SU-DHL-6 (cell line): ENCODE results near the gene EXOC6B.

Source experiments
- H2AFZ ChIP-seq: fragments of 200-600 bp; sonication (generic); 2 replicates; pipeline ENCODE4 v1.6.1; 2014; ENCODE audit warnings: low read depth, mild to moderate bottlenecking, moderate library complexity, mixed read lengths, antibody characterized with exemption, low read length; ENCODE audit not compliant: severe bottlenecking
- H3F3A ChIP-seq: fragments of 200-600 bp; shearing (Covaris generic); 2 replicates; pipeline ENCODE4 v1.6.0; 2016; ENCODE audit warnings: antibody characterized with exemption, mild to moderate bottlenecking; ENCODE audit not compliant: insufficient read depth
- H3K27ac ChIP-seq: fragments of 200-600 bp; sonication (generic); 2 replicates; pipeline ENCODE4 v1.5.1; 2016; ENCODE audit warnings: low read depth, mild to moderate bottlenecking, low read length, moderate library complexity, mixed read lengths
- H3K27me3 ChIP-seq: fragments of 200-600 bp; sonication (generic), shearing (Covaris generic); 2 replicates; pipeline ENCODE4 v1.6.0; 2014; ENCODE audit warnings: mild to moderate bottlenecking, low read length
- H3K36me3 ChIP-seq: fragments of 200-600 bp; sonication (generic); 2 replicates; pipeline ENCODE4 v1.6.1; 2014; ENCODE audit warnings: mild to moderate bottlenecking, low read length, mixed read lengths
- H3K4me2 ChIP-seq: fragments of 300-600, 200-600 bp; shearing (Covaris generic), sonication (generic); 2 replicates; pipeline ENCODE4 v1.6.0; 2014; ENCODE audit warnings: low read length, low read depth, mild to moderate bottlenecking; ENCODE audit not compliant: poor library complexity, severe bottlenecking
- H3K4me3 ChIP-seq: fragments of 200-600 bp; sonication (generic); 2 replicates; pipeline ENCODE4 v1.5.1; 2014; ENCODE audit warnings: antibody characterized with exemption, low read length, mild to moderate bottlenecking, mixed read lengths; ENCODE audit not compliant: insufficient read depth, poor library complexity, severe bottlenecking
- H3K79me2 ChIP-seq: fragments of 200-600 bp; sonication (generic); 2 replicates; pipeline ENCODE4 v1.6.1; 2014; ENCODE audit warnings: mild to moderate bottlenecking, low read length, moderate library complexity; ENCODE audit not compliant: insufficient read depth
- H3K9ac ChIP-seq: fragments of 200-600 bp; sonication (generic); 2 replicates; pipeline ENCODE4 v1.7.0; 2014; ENCODE audit warnings: mild to moderate bottlenecking, low read length
- H3K9me2 ChIP-seq: fragments of 200-600 bp; sonication (generic); replicated peaks from 2 replicates; pipeline ENCODE4 v1.6.1; 2014; ENCODE audit warnings: low read length; ENCODE audit not compliant: insufficient read depth
- H3K9me3 ChIP-seq: fragments of 200-600 bp; sonication (generic); 2 replicates; pipeline ENCODE4 v1.6.1; 2014; ENCODE audit warnings: low read length, mixed read lengths; ENCODE audit not compliant: insufficient read depth
- H4K20me1 ChIP-seq: fragments of 200-600 bp; sonication (generic); 2 replicates; pipeline ENCODE4 v1.6.1; 2014; ENCODE audit warnings: low read depth, mild to moderate bottlenecking, antibody characterized with exemption, low read length, moderate library complexity, mixed read lengths
- EZH2phosphoT487 ChIP-seq: fragments of 200-600 bp; sonication (generic), shearing (Covaris generic); conservative IDR thresholded peaks from 2 replicates; pipeline ENCODE4 v1.6.1; 2018; ENCODE audit warnings: mild to moderate bottlenecking, antibody characterized with exemption, low read length, moderate library complexity, mixed read lengths
- TF ChIP-seq, protein P1 (sequence below): fragments of 200-600 bp; sonication (generic); IDR thresholded peaks from one replicate; pipeline ENCODE4 v1.5.1; 2017; ENCODE audit warnings: antibody characterized with exemption, mild to moderate bottlenecking, low read length, moderate library complexity; ENCODE audit not compliant: insufficient read depth, poor library complexity, severe bottlenecking

EXOC6B gene

GRCh38 chr2:72794572-72794971 is 31.3 kb downstream of the EXOC6B start:
- Histone ChIP-seq H4K20me1 (no peaks in the 10 kb centered on the region), H3K27ac (no peak overlapping the region), H3K27me3 (no peaks in the 10 kb centered on the region), H3K36me3 (no peaks in the 10 kb centered on the region), H3K4me2 (no peak overlapping the region), H3K4me3 (no peak overlapping the region), H3K9me3 (no peaks in the 10 kb centered on the region), H3K9me2 (no peaks in the 10 kb centered on the region), H3K9ac (no peak overlapping the region), H3K79me2 (no peaks in the 10 kb centered on the region), H3F3A (no peaks in the 10 kb centered on the region), H2AFZ (no peak overlapping the region)
- no peak for TF ChIP-seq EZH2phosphoT487
- TF ChIP-seq, protein P1, sequence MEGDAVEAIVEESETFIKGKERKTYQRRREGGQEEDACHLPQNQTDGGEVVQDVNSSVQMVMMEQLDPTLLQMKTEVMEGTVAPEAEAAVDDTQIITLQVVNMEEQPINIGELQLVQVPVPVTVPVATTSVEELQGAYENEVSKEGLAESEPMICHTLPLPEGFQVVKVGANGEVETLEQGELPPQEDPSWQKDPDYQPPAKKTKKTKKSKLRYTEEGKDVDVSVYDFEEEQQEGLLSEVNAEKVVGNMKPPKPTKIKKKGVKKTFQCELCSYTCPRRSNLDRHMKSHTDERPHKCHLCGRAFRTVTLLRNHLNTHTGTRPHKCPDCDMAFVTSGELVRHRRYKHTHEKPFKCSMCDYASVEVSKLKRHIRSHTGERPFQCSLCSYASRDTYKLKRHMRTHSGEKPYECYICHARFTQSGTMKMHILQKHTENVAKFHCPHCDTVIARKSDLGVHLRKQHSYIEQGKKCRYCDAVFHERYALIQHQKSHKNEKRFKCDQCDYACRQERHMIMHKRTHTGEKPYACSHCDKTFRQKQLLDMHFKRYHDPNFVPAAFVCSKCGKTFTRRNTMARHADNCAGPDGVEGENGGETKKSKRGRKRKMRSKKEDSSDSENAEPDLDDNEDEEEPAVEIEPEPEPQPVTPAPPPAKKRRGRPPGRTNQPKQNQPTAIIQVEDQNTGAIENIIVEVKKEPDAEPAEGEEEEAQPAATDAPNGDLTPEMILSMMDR = no peak

DNA sequence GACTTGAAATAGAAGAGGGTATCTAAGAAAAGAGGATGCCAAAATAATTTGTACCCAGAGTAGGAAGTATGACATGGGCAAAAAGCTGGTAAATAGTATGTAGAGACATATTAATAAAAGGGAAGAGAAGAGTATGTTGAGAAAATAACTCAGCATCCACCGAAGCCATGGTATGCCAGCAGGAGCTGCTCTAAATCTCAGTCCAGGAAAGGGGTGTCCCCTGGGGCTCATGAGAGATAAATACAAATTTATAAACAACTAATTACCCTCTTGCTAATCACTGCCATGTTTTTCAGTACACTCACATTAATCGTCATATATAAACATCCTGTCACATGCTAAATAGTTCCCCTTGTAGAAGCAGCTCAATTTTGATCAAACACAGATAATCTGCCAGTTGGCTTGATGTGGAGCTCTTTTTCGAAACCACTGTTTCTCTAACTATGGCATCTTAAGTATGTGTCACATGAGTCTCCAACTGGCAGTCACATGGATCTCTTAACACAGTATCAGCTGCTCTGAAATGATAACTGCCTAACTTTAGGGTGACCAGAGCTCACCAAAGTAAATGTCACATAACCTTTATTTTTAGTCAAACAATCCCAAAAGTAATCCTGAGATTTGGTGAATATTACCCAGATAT is 31.9 kb downstream of the EXOC6B start:
- H3K27ac ChIP-seq = no peak overlapping the region
- TF ChIP-seq, protein P1 = no peak
- no peak for TF ChIP-seq EZH2phosphoT487

DNA sequence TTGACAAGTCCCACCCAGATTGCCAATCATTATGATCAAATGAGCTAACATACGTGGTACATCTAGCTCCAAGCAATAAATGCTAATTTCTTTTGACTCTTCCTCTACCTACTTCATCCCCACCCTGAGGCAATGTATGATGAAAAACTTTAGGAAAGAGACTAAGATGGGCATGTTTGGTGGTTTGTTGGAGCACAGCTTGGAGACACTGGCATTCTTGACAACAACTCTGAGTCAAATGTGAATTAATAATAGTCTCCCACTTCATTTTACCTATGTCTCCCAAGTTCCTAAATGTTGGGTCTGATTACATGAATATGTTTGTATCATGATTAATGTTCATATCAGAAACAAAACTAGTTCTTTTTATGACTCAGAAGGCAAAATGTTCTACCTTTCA is 36.6 kb downstream of the EXOC6B start:
- no peaks in the 10 kb centered on the region for H3K9me2 ChIP-seq
- no peak overlapping the region for H2AFZ ChIP-seq
- no peak overlapping the region for H3K9ac ChIP-seq
- H3F3A ChIP-seq = no peaks in the 10 kb centered on the region
- no peaks in the 10 kb centered on the region for H4K20me1 ChIP-seq
- H3K79me2 ChIP-seq = no peaks in the 10 kb centered on the region
- no peaks in the 10 kb centered on the region for H3K9me3 ChIP-seq
- no peaks in the 10 kb centered on the region for H3K27me3 ChIP-seq
- no peak overlapping the region for H3K27ac ChIP-seq
- H3K36me3 ChIP-seq = no peaks in the 10 kb centered on the region
- H3K4me3 ChIP-seq = no peak overlapping the region
- H3K4me2 ChIP-seq = no peak overlapping the region
- no peak for TF ChIP-seq EZH2phosphoT487
- TF ChIP-seq, protein P1 = no peak

More for the DNA sequence above, 31.9 kb downstream of the EXOC6B start:
- no peak overlapping the region for H3K4me2 ChIP-seq
- H2AFZ ChIP-seq = no peak overlapping the region
- no peaks in the 10 kb centered on the region for H3K36me3 ChIP-seq
- no peaks in the 10 kb centered on the region for H3K9me2 ChIP-seq
- H4K20me1 ChIP-seq = no peaks in the 10 kb centered on the region
- H3K4me3 ChIP-seq = no peak overlapping the region
- H3K9ac ChIP-seq = no peak overlapping the region
- no peaks in the 10 kb centered on the region for H3F3A ChIP-seq
- H3K27me3 ChIP-seq = no peaks in the 10 kb centered on the region
- no peaks in the 10 kb centered on the region for H3K79me2 ChIP-seq
- H3K9me3 ChIP-seq = no peaks in the 10 kb centered on the region
